H9 (cell line): ENCODE data around the gene WNT3. TPM values are rescaled to one million over a fixed set of nuclear protein-coding genes. Genes with fewer than 3 reads are reported as not detected.

Source experiments
- DNase-seq: peaks from one replicate; pipeline ENCODE4 v3.0.0-alpha.2; 2017
- H2AFZ ChIP-seq: one replicate; pipeline ENCODE4 v1.6.1; 2013; ENCODE audit warnings: mild to moderate bottlenecking, low read length, control low read depth, moderate library complexity
- H2AK5ac ChIP-seq: 2 replicates; pipeline ENCODE4 v1.6.1; 2013; ENCODE audit warnings: low read length, control low read depth, mixed read lengths; ENCODE audit not compliant: insufficient read length
- H2BK120ac ChIP-seq: one replicate; pipeline ENCODE4 v1.6.1; 2013; ENCODE audit warnings: low read depth, mild to moderate bottlenecking, low read length, control low read depth, inconsistent platforms; ENCODE audit not compliant: poor library complexity, severe bottlenecking
- H2BK12ac ChIP-seq: 2 replicates; pipeline ENCODE4 v1.6.1; 2013; ENCODE audit warnings: low read length, control low read depth, mixed read lengths, low read depth; ENCODE audit not compliant: insufficient read length
- H2BK15ac ChIP-seq: 2 replicates; pipeline ENCODE4 v1.6.1; 2013; ENCODE audit warnings: low read depth, low read length, control low read depth
- H2BK20ac ChIP-seq: one replicate; pipeline ENCODE4 v1.6.1; 2013; ENCODE audit warnings: low read depth, mild to moderate bottlenecking, low read length, control low read depth, inconsistent platforms; ENCODE audit not compliant: poor library complexity, severe bottlenecking
- H2BK5ac ChIP-seq: 2 replicates; pipeline ENCODE4 v1.6.1; 2013; ENCODE audit warnings: low read length, control low read depth, mixed read lengths; ENCODE audit not compliant: insufficient read length
- H3K14ac ChIP-seq: 2 replicates; pipeline ENCODE4 v1.6.1; 2013; ENCODE audit warnings: low read length, control low read depth; ENCODE audit not compliant: insufficient read depth
- H3K18ac ChIP-seq: 2 replicates; pipeline ENCODE4 v1.6.1; 2013; ENCODE audit warnings: low read depth, mild to moderate bottlenecking, mixed read lengths, low read length, control low read depth; ENCODE audit not compliant: insufficient read length
- H3K23ac ChIP-seq: 2 replicates; pipeline ENCODE4 v1.6.1; 2013; ENCODE audit warnings: low read length, control low read depth, mixed read lengths, low read depth; ENCODE audit not compliant: insufficient read length
- H3K23me2 ChIP-seq: 2 replicates; pipeline ENCODE4 v1.6.1; 2013; ENCODE audit warnings: low read depth, mild to moderate bottlenecking, mixed read lengths, low read length, control low read depth; ENCODE audit not compliant: insufficient read length, poor library complexity, severe bottlenecking
- H3K27ac ChIP-seq: 2 replicates; pipeline ENCODE4 v1.5.1; 2013; ENCODE audit warnings: low read length, control low read depth, mixed read lengths, low read depth; ENCODE audit not compliant: insufficient read length
- H3K27me3 ChIP-seq: 2 replicates; pipeline ENCODE4 v1.6.1; 2013; ENCODE audit warnings: low read length, control low read depth, inconsistent platforms; ENCODE audit not compliant: insufficient read depth
- H3K4ac ChIP-seq: 2 replicates; pipeline ENCODE4 v1.6.1; 2013; ENCODE audit warnings: low read depth, mild to moderate bottlenecking, control low read depth, inconsistent platforms, low read length, moderate library complexity
- H3K4me1 ChIP-seq: 2 replicates; pipeline ENCODE4 v1.6.1; 2013; ENCODE audit warnings: low read length, control low read depth, inconsistent platforms; ENCODE audit not compliant: insufficient read depth
- H3K4me2 ChIP-seq: 2 replicates; pipeline ENCODE4 v1.6.1; 2013; ENCODE audit warnings: low read length, control low read depth, mixed read lengths; ENCODE audit not compliant: insufficient read length, insufficient read depth
- H3K56ac ChIP-seq: 2 replicates; pipeline ENCODE4 v1.6.1; 2013; ENCODE audit warnings: low read depth, mild to moderate bottlenecking, mixed read lengths, low read length, control low read depth; ENCODE audit not compliant: insufficient read length
- H3K79me1 ChIP-seq: 2 replicates; pipeline ENCODE4 v1.6.1; 2013; ENCODE audit warnings: low read depth, mild to moderate bottlenecking, moderate library complexity, low read length, control low read depth, inconsistent platforms; ENCODE audit not compliant: insufficient read depth, poor library complexity, severe bottlenecking
- H3K79me2 ChIP-seq: 2 replicates; pipeline ENCODE4 v1.6.1; 2013; ENCODE audit warnings: low read length, control low read depth, inconsistent platforms; ENCODE audit not compliant: insufficient read depth
- H3K9ac ChIP-seq: 2 replicates; pipeline ENCODE4 v1.6.1; 2013; ENCODE audit warnings: low read length, control low read depth, mixed read lengths; ENCODE audit not compliant: insufficient read length; ENCODE audit errors: extremely low read depth
- H3K9me3 ChIP-seq: one replicate; pipeline ENCODE4 v1.6.1; 2013; ENCODE audit warnings: low read depth, low read length, inconsistent platforms; ENCODE audit not compliant: control insufficient read depth
- H3T11ph ChIP-seq: one replicate; pipeline ENCODE4 v1.6.1; 2013; ENCODE audit warnings: mild to moderate bottlenecking, low read length, control low read depth, inconsistent platforms
- H4K20me1 ChIP-seq: one replicate; pipeline ENCODE4 v1.6.1; 2013; ENCODE audit not compliant: control insufficient read depth, insufficient read length, insufficient read depth
- H4K5ac ChIP-seq: 2 replicates; pipeline ENCODE4 v1.6.1; 2013; ENCODE audit warnings: low read depth, mild to moderate bottlenecking, mixed read lengths, low read length, control low read depth; ENCODE audit not compliant: insufficient read length
- H4K8ac ChIP-seq: replicated peaks from 2 replicates; pipeline ENCODE4 v1.6.1; 2013; ENCODE audit warnings: low read length, control low read depth, mixed read lengths, low read depth; ENCODE audit not compliant: insufficient read length
- H4K91ac ChIP-seq: 2 replicates; pipeline ENCODE4 v1.6.1; 2013; ENCODE audit warnings: low read depth, mild to moderate bottlenecking, moderate library complexity, mixed read lengths, low read length, control low read depth; ENCODE audit not compliant: insufficient read length
- H3K27ac Mint-ChIP-seq, 3 experiments: 2 replicates in 2 of 3; 3 replicates in 1 of 3; pipeline ENCODE4 v1.8.0; 2020 to 2021; ENCODE audit warnings: mixed read lengths in 3 of 3, mild to moderate bottlenecking in 1 of 3, moderate library complexity in 1 of 3
- H3K27me3 Mint-ChIP-seq: 2 replicates; pipeline ENCODE4 v1.8.0; 2021; ENCODE audit warnings: low read depth, mild to moderate bottlenecking, moderate library complexity, mixed read lengths
- H3K36me3 Mint-ChIP-seq, 3 experiments: 2 replicates in 2 of 3; 3 replicates in 1 of 3; pipeline ENCODE4 v1.8.0; 2020 to 2021; ENCODE audit warnings: low read depth in 3 of 3, mixed read lengths in 3 of 3; ENCODE audit not compliant: insufficient read depth in 1 of 3
- H3K4me1 Mint-ChIP-seq, 2 experiments: 2 replicates each; pipeline ENCODE4 v1.8.0; 2020; ENCODE audit warnings: mixed read lengths in 2 of 2
- H3K4me3 Mint-ChIP-seq, 2 experiments: 2 replicates in 1 of 2; 3 replicates in 1 of 2; pipeline ENCODE4 v1.8.0; 2020 to 2021; ENCODE audit warnings: mild to moderate bottlenecking in 2 of 2, mixed read lengths in 2 of 2, moderate library complexity in 1 of 2
- H3K9me3 Mint-ChIP-seq, 2 experiments: 2 replicates in 1 of 2; 3 replicates in 1 of 2; pipeline ENCODE4 v1.8.0; 2020; ENCODE audit warnings: mild to moderate bottlenecking in 2 of 2, mixed read lengths in 2 of 2, moderate library complexity in 1 of 2
- WGBS: extraction: QIAGEN DNeasy Blood & Tissue Kit; methylation state at CpG from one replicate; pipeline ENCODE4 v1.1.7; 2013; ENCODE audit warnings: missing lambda C conversion rate, low lambda C conversion rate, mixed read lengths; ENCODE audit not compliant: insufficient read length; ENCODE audit errors: extremely low coverage; 5-methylcytosine and 5-hydroxymethylcytosine counted together
- total RNA-seq: library from RNA; stranded (reverse); gene quantifications from 2 replicates; pipeline ENCODE4 v1.2.1, GENCODE V29; 2021
- TF ChIP-seq, protein P1 (sequence below): fragments of 200-600 bp; sonication (generic); conservative IDR thresholded peaks from 3 replicates; pipeline ENCODE4 v1.8.0; 2021; ENCODE audit warnings: antibody characterized with exemption, mild to moderate bottlenecking

WNT3 gene
- total RNA-seq, 1 experiment from 2014 or later = 22.4 TPM

DNA sequence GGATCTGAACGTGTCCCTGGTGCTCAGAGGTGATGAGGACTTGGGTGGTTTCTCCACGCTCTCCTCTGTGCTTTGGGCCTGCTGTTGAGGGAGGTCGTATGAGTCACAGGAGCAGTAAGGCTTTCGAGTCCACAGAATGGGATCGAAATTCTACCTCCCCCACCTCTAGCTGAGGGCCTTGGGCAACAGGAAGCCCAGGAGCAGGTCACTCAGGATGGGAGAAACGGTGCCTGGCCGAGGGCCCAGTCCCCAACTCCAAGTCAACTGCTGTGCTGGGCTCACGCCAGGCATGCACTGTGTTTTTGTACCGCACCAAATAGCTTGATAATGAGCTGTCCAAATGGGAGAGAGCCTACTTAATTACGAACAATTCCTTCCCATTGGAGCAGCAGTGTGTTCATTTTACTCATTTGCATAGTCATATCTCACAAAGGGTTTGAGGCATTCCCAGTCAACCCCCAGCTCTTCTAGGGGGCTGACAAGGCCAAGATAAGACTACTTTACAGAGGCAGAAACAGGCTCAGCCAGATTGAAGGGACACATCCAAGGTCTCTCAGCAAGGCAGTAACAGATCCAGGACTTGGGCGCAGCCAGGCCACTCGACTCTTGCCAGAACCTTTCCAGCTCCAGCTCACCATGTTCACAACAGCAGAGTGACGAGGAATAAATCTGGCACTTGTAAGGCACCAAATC is 53.6 kb downstream of the WNT3 start:
- Mint-ChIP-seq H3K4me3 (no peak overlapping the region; a peak in 1 of 5 replicates), H3K4me1 (peaks cover 16 to 30% of the 10 kb centered on the region in 2 experiments), H3K27me3 (peaks cover 24% of the 10 kb centered on the region), H3K36me3 (peaks cover 0 to 68% (median 0%) of the 10 kb centered on the region in 3 experiments; a peak in 3 of 7 replicates), H3K9me3 (no peaks in the 10 kb centered on the region; a peak in 1 of 5 replicates), H3K27ac (no peak overlapping the region; a peak in 1 of 7 replicates)
- no peak overlapping the region for H3K23ac ChIP-seq
- H2AFZ ChIP-seq = no peak overlapping the region
- H3K4me2 ChIP-seq = no peak overlapping the region
- H3K9me3 ChIP-seq = no peaks in the 10 kb centered on the region
- no peak overlapping the region for H2BK15ac ChIP-seq
- no peak overlapping the region for H4K8ac ChIP-seq
- TF ChIP-seq, protein P1, sequence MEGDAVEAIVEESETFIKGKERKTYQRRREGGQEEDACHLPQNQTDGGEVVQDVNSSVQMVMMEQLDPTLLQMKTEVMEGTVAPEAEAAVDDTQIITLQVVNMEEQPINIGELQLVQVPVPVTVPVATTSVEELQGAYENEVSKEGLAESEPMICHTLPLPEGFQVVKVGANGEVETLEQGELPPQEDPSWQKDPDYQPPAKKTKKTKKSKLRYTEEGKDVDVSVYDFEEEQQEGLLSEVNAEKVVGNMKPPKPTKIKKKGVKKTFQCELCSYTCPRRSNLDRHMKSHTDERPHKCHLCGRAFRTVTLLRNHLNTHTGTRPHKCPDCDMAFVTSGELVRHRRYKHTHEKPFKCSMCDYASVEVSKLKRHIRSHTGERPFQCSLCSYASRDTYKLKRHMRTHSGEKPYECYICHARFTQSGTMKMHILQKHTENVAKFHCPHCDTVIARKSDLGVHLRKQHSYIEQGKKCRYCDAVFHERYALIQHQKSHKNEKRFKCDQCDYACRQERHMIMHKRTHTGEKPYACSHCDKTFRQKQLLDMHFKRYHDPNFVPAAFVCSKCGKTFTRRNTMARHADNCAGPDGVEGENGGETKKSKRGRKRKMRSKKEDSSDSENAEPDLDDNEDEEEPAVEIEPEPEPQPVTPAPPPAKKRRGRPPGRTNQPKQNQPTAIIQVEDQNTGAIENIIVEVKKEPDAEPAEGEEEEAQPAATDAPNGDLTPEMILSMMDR = no peak
- no peak overlapping the region for H2BK20ac ChIP-seq
- no peaks in the 10 kb centered on the region for H3K23me2 ChIP-seq
- no peak overlapping the region for H3K18ac ChIP-seq
- H3K27ac ChIP-seq = no peak overlapping the region
- no peak overlapping the region for H4K91ac ChIP-seq
- no peak overlapping the region for H2BK12ac ChIP-seq
- no peak overlapping the region for H3K9ac ChIP-seq
- H4K5ac ChIP-seq = no peak overlapping the region
- H3K14ac ChIP-seq = no peak overlapping the region; the same call in 1 of the 2 replicates
- no peak overlapping the region for H2BK5ac ChIP-seq
- H3K27me3 ChIP-seq = peaks cover 4% of the 10 kb centered on the region; the same call in 1 of the 2 replicates
- H2BK120ac ChIP-seq = no peak overlapping the region
- no peaks in the 10 kb centered on the region for H3K4me1 ChIP-seq
- no peak overlapping the region for H3K4ac ChIP-seq
- no peaks in the 10 kb centered on the region for H3K79me1 ChIP-seq
- no peak overlapping the region for H3T11ph ChIP-seq
- WGBS = no CpG with 5 or more reads among the region's 13 CpGs
- H4K20me1 ChIP-seq = no peaks in the 10 kb centered on the region
- H3K79me2 ChIP-seq = no peaks in the 10 kb centered on the region
- DNase-seq = no peak
- H3K56ac ChIP-seq = no peak overlapping the region
- H2AK5ac ChIP-seq = no peak overlapping the region
